HEK293 (cell line): ENCODE data around the gene NSUN4.

Experiments used
- CTCF ChIA-PET: fragments of 350-600 bp; formaldehyde crosslinking; extraction: SDS; loops from one replicate; lab custom pipeline; 2021; ENCODE audit warnings: antibody characterized with exemption; lab: Yijun Ruan, JAX
- POLR2A ChIA-PET: fragments of 300-600 bp; formaldehyde crosslinking; extraction: SDS; loops from one replicate; lab custom pipeline; 2020; ENCODE audit warnings: antibody characterized with exemption, inconsistent platforms; lab: Yijun Ruan, JAX
- H3K27ac ChIP-seq: fragments of 200-500 bp; sonication (Bioruptor generic); 2 replicates; pipeline ENCODE4 v1.5.1; 2014; ENCODE audit warnings: low read depth, low read length, control low read depth, inconsistent platforms; ENCODE audit errors: extremely low read depth
- H3K36me3 ChIP-seq, 2 experiments: fragments of 200-500 bp in 1 of 2; sonication (Bioruptor generic) in 1 of 2; 1 replicate in 1 of 2; 2 replicates in 1 of 2; pipeline ENCODE4 v1.5.1; 2014 to 2017; ENCODE audit warnings: inconsistent platforms in 2 of 2, low read length in 2 of 2; ENCODE audit not compliant: control insufficient read depth in 2 of 2, insufficient read depth in 1 of 2
- H3K4me1 ChIP-seq: fragments of 200-500 bp; sonication (Bioruptor generic); 2 replicates; pipeline ENCODE4 v1.5.1; 2014; ENCODE audit warnings: mild to moderate bottlenecking, low read length, inconsistent platforms; ENCODE audit not compliant: control insufficient read depth, insufficient read depth
- H3K4me3 ChIP-seq: 2 replicates; pipeline ENCODE4 v1.5.1; 2011; ENCODE audit warnings: low read depth, mild to moderate bottlenecking, control low read depth, low read length, moderate library complexity
- H3K9me3 ChIP-seq: fragments of 200-500 bp; sonication (Bioruptor generic); 2 replicates; pipeline ENCODE4 v1.5.1; 2014; ENCODE audit warnings: low read depth, low read length, inconsistent platforms; ENCODE audit not compliant: control insufficient read depth, insufficient read depth
- FEZF1 ChIP-seq: fragments of 450-650 bp; formaldehyde crosslinking; IDR thresholded peaks from 2 replicates; pipeline ENCODE4 v1.5.1; 2016; ENCODE audit warnings: missing biosample characterization, missing genetic modification characterization
- IKZF3 ChIP-seq: fragments of 450-650 bp; IDR thresholded peaks from 2 replicates; pipeline ENCODE4 v1.5.0; 2018; ENCODE audit warnings: missing biosample characterization, mild to moderate bottlenecking, missing genetic modification characterization, moderate library complexity
- KLF1 ChIP-seq: fragments of 450-650 bp; formaldehyde crosslinking; IDR thresholded peaks from 2 replicates; pipeline ENCODE4 v1.5.1; 2016; ENCODE audit warnings: missing biosample characterization, missing genetic modification characterization
- PATZ1 ChIP-seq: fragments of 450-650 bp; formaldehyde crosslinking; IDR thresholded peaks from 2 replicates; pipeline ENCODE4 v1.5.1; 2016; ENCODE audit warnings: missing biosample characterization, missing genetic modification characterization
- SP7 ChIP-seq: fragments of 450-650 bp; formaldehyde crosslinking; IDR thresholded peaks from 2 replicates; pipeline ENCODE4 v1.5.1; 2016; ENCODE audit warnings: missing biosample characterization, missing genetic modification characterization
- ZBTB20 ChIP-seq: fragments of 450-650 bp; formaldehyde crosslinking; IDR thresholded peaks from 2 replicates; pipeline ENCODE4 v1.5.1; 2016; ENCODE audit warnings: missing biosample characterization, missing genetic modification characterization
- ZBTB6 ChIP-seq: fragments of 450-650 bp; formaldehyde crosslinking; IDR thresholded peaks from 2 replicates; pipeline ENCODE4 v1.5.1; 2017; ENCODE audit warnings: missing biosample characterization, missing genetic modification characterization
- ZEB2 ChIP-seq: fragments of 450-650 bp; formaldehyde crosslinking; IDR thresholded peaks from 2 replicates; pipeline ENCODE4 v1.5.1; 2016; ENCODE audit warnings: missing biosample characterization, missing genetic modification characterization
- ZIC2 ChIP-seq: fragments of 450-650 bp; formaldehyde crosslinking; IDR thresholded peaks from 2 replicates; pipeline ENCODE4 v1.5.1; 2016; ENCODE audit warnings: missing biosample characterization, missing genetic modification characterization
- ZNF10 ChIP-seq: fragments of 450-650 bp; formaldehyde crosslinking; IDR thresholded peaks from 2 replicates; pipeline ENCODE4 v1.5.1; 2017; ENCODE audit warnings: missing biosample characterization, missing genetic modification characterization
- ZNF157 ChIP-seq: fragments of 450-650 bp; formaldehyde crosslinking; IDR thresholded peaks from 2 replicates; pipeline ENCODE4 v1.5.1; 2016; ENCODE audit warnings: missing biosample characterization, missing genetic modification characterization
- ZNF169 ChIP-seq: fragments of 450-650 bp; formaldehyde crosslinking; IDR thresholded peaks from 2 replicates; pipeline ENCODE4 v1.5.1; 2016; ENCODE audit warnings: missing biosample characterization, missing genetic modification characterization
- ZNF184 ChIP-seq: fragments of 450-650 bp; IDR thresholded peaks from 2 replicates; pipeline ENCODE4 v1.5.1; 2018; ENCODE audit warnings: missing biosample characterization, mild to moderate bottlenecking, missing genetic modification characterization
- ZNF223 ChIP-seq: fragments of 450-650 bp; formaldehyde crosslinking; IDR thresholded peaks from 2 replicates; pipeline ENCODE4 v1.5.1; 2016; ENCODE audit warnings: missing biosample characterization, missing genetic modification characterization
- ZNF335 ChIP-seq: fragments of 450-650 bp; formaldehyde crosslinking; conservative IDR thresholded peaks from 2 replicates; pipeline ENCODE4 v1.5.1; 2016; ENCODE audit warnings: missing biosample characterization, missing genetic modification characterization
- ZNF37A ChIP-seq: fragments of 450-650 bp; IDR thresholded peaks from 2 replicates; pipeline ENCODE4 v1.5.1; 2018; ENCODE audit warnings: missing biosample characterization, missing genetic modification characterization
- ZNF394 ChIP-seq: fragments of 450-650 bp; formaldehyde crosslinking; IDR thresholded peaks from 2 replicates; pipeline ENCODE4 v1.5.1; 2016; ENCODE audit warnings: missing biosample characterization, missing genetic modification characterization, mild to moderate bottlenecking, moderate library complexity, borderline replicate concordance
- ZNF585B ChIP-seq: fragments of 450-650 bp; formaldehyde crosslinking; IDR thresholded peaks from 2 replicates; pipeline ENCODE4 v1.5.1; 2016; ENCODE audit warnings: missing biosample characterization, missing genetic modification characterization
- ZNF596 ChIP-seq: fragments of 450-650 bp; IDR thresholded peaks from 2 replicates; pipeline ENCODE4 v1.5.0; 2018; ENCODE audit warnings: missing biosample characterization, mild to moderate bottlenecking, missing genetic modification characterization, moderate library complexity
- ZNF610 ChIP-seq: fragments of 450-650 bp; formaldehyde crosslinking; IDR thresholded peaks from 2 replicates; pipeline ENCODE4 v1.5.1; 2016; ENCODE audit warnings: missing biosample characterization, missing genetic modification characterization, borderline replicate concordance
- ZNF747 ChIP-seq: fragments of 450-650 bp; formaldehyde crosslinking; IDR thresholded peaks from 2 replicates; pipeline ENCODE4 v1.5.1; 2016; ENCODE audit warnings: missing biosample characterization, missing genetic modification characterization
- ZSCAN30 ChIP-seq: fragments of 450-650 bp; IDR thresholded peaks from 2 replicates; pipeline ENCODE4 v1.5.1; 2018; ENCODE audit warnings: missing biosample characterization, mild to moderate bottlenecking, missing genetic modification characterization, moderate library complexity
- TF ChIP-seq, protein P1 (sequence below): fragments of 450-650 bp; formaldehyde crosslinking; optimal IDR thresholded peaks from 2 replicates; pipeline ENCODE3; 2016; ENCODE audit warnings: missing biosample characterization, mild to moderate bottlenecking, missing genetic modification characterization
- TF ChIP-seq, protein P2 (sequence below): fragments of 450-650 bp; formaldehyde crosslinking; IDR thresholded peaks from 2 replicates; pipeline ENCODE4 v1.5.1; 2016; ENCODE audit warnings: missing biosample characterization, missing genetic modification characterization
- TF ChIP-seq, protein P3 (sequence below): fragments of 450-650 bp; formaldehyde crosslinking; IDR thresholded peaks from 2 replicates; pipeline ENCODE4 v1.5.1; 2017; ENCODE audit warnings: missing biosample characterization, missing genetic modification characterization
- TF ChIP-seq, protein P4 (sequence below): fragments of 450-650 bp; formaldehyde crosslinking; IDR thresholded peaks from 2 replicates; pipeline ENCODE4 v1.5.1; 2016; ENCODE audit warnings: missing biosample characterization, missing genetic modification characterization, borderline replicate concordance

Gene NSUN4

DNA sequence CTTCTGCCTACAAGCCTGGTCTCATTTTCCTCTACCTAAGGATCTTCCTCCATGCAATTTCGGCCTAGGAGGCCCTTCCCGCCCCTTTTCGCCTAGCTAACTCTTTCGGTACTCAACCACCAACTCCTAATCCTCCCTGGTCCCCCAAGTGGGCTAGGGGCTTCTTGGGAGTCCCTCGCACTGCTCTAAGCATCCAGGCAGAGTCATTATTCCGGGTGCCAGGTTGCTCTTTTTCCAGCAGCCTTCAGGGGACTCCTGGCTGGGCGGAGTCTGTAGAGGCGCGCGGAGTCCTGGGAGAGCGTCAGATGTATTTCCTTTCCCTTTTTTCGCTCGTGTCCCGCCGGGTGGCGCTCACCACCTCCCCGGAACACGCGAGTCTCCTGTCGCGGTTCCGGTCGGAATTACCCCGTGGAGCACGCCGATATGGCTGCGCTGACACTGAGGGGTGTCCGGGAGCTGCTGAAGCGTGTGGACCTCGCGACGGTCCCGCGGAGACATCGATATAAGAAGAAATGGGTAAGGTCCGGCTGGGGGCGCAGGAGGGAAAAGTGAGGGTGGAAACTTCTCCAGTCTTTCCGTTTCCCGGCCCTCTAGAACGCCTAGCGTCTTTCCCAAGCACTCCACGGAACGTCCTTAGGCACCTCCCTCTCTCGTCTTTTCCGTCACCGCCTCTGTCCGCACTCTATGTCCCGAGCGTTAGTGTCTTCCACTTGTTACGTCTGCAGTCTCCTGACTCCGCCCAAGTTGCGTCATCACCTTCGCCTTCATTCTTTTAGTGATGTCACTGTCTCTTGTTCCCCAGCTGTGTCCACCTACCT is at the start of gene NSUN4:
Gene NSUN4 (plus strand): TSS at position 404 of the 818 bp plus-strand sequence. CDS start 20 bp downstream, at position 424.
- H3K9me3 ChIP-seq = no peaks in the 10 kb centered on the region
- peaks cover 0 to 39% of the 10 kb centered on the region in 2 experiments; a peak in 2 of 3 replicates for H3K36me3 ChIP-seq
- no peaks in the 10 kb centered on the region; the same call in none of the 2 replicates for H3K4me1 ChIP-seq
- peak within 1 kb of the TSS; percentile 81 for H3K27ac ChIP-seq
- ChIA-PET POLR2A (interaction anchor here (0.6 to 2.2 kb wide), 10 partner anchors 9 to 819 kb away, joined by 3 to 24 read pairs (median 4); partner anchors contain the start of genes LRRC41, PRDX1 and UQCRH), CTCF (interaction anchor here (0.5 to 2.1 kb wide), 17 partner anchors 10 to 364 kb away, joined by 3 to 10 read pairs (median 4); partner anchors contain the start of genes LRRC41 and UQCRH)
- H3K4me3 ChIP-seq = peak within 1 kb of the TSS; percentile 78
- 0 out of 2 replicates have a peak, but pooled peaks have one; percentile 5 for TF ChIP-seq ZNF585B (tag by site-specific recombination)
- TF ChIP-seq ZNF37A (tag by site-specific recombination) = no peak
- TF ChIP-seq ZNF610 (tag by site-specific recombination) = peak; percentile 89; the same call in 1 of the 2 replicates
- peak; percentile 65 for TF ChIP-seq ZIC2 (tag by site-specific recombination)
- TF ChIP-seq ZNF10 (tag by site-specific recombination) = 0 out of 2 replicates have a peak, but pooled peaks have one; percentile 45
- TF ChIP-seq ZSCAN30 (tag by site-specific recombination) = peak; percentile 99
- TF ChIP-seq KLF1 = peak; percentile 47; the same call in 1 of the 2 replicates
- peak; percentile 63 for TF ChIP-seq ZNF335
- 0 out of 2 replicates have a peak, but pooled peaks have one; percentile 20 for TF ChIP-seq ZNF596 (tag by site-specific recombination)
- no peak for TF ChIP-seq ZNF169 (tag by site-specific recombination)
- 0 out of 2 replicates have a peak, but pooled peaks have one; percentile 10 for TF ChIP-seq ZNF157 (tag by site-specific recombination)
- TF ChIP-seq, protein P1, sequence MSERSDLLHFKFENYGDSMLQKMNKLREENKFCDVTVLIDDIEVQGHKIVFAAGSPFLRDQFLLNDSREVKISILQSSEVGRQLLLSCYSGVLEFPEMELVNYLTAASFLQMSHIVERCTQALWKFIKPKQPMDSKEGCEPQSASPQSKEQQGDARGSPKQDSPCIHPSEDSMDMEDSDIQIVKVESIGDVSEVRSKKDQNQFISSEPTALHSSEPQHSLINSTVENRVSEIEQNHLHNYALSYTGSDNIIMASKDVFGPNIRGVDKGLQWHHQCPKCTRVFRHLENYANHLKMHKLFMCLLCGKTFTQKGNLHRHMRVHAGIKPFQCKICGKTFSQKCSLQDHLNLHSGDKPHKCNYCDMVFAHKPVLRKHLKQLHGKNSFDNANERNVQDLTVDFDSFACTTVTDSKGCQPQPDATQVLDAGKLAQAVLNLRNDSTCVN (tag by site-specific recombination) = peak; percentile 78
- peak; percentile 85; the same call in 1 of the 2 replicates for TF ChIP-seq ZNF184 (tag by site-specific recombination)
- TF ChIP-seq FEZF1 (tag by site-specific recombination) = peak; percentile 93
- peak; percentile 55 for TF ChIP-seq ZBTB20 (tag by site-specific recombination)
- TF ChIP-seq, protein P2, sequence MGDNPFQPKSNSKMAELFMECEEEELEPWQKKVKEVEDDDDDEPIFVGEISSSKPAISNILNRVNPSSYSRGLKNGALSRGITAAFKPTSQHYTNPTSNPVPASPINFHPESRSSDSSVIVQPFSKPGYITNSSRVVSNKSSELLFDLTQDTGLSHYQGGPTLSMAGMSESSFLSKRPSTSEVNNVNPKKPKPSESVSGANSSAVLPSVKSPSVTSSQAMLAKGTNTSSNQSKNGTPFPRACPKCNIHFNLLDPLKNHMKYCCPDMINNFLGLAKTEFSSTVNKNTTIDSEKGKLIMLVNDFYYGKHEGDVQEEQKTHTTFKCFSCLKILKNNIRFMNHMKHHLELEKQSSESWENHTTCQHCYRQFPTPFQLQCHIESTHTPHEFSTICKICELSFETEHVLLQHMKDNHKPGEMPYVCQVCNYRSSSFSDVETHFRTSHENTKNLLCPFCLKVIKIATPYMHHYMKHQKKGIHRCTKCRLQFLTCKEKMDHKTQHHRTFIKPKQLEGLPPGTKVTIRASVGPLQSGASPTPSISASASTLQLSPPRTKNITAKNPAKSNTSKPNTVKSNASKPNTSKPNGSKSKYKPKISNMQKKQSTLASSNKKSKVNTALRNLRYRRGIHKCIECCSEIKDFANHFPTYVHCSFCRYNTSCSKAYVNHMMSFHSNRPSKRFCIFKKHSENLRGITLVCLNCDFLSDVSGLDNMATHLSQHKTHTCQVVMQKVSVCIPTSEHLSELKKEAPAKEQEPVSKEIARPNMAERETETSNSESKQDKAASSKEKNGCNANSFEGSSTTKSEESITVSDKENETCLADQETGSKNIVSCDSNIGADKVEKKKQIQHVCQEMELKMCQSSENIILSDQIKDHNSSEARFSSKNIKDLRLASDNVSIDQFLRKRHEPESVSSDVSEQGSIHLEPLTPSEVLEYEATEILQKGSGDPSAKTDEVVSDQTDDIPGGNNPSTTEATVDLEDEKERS (tag by site-specific recombination) = peak; percentile 90; the same call in 1 of the 2 replicates
- 0 out of 2 replicates have a peak, but pooled peaks have one; percentile 57 for TF ChIP-seq ZBTB6 (tag by site-specific recombination)
- peak; percentile 75 for TF ChIP-seq PATZ1 (tag by site-specific recombination)
- TF ChIP-seq SP7 (tag by site-specific recombination) = peak; percentile 85
- TF ChIP-seq ZEB2 (tag by site-specific recombination) = peak; percentile 94
- peak; percentile 95 for TF ChIP-seq IKZF3
- peak; percentile 11 for TF ChIP-seq ZNF394 (tag by site-specific recombination)
- TF ChIP-seq, protein P3, sequence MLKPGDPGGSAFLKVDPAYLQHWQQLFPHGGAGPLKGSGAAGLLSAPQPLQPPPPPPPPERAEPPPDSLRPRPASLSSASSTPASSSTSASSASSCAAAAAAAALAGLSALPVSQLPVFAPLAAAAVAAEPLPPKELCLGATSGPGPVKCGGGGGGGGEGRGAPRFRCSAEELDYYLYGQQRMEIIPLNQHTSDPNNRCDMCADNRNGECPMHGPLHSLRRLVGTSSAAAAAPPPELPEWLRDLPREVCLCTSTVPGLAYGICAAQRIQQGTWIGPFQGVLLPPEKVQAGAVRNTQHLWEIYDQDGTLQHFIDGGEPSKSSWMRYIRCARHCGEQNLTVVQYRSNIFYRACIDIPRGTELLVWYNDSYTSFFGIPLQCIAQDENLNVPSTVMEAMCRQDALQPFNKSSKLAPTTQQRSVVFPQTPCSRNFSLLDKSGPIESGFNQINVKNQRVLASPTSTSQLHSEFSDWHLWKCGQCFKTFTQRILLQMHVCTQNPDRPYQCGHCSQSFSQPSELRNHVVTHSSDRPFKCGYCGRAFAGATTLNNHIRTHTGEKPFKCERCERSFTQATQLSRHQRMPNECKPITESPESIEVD = no peak
- no peak for TF ChIP-seq ZNF747
- no peak for TF ChIP-seq ZNF223
- TF ChIP-seq, protein P4, sequence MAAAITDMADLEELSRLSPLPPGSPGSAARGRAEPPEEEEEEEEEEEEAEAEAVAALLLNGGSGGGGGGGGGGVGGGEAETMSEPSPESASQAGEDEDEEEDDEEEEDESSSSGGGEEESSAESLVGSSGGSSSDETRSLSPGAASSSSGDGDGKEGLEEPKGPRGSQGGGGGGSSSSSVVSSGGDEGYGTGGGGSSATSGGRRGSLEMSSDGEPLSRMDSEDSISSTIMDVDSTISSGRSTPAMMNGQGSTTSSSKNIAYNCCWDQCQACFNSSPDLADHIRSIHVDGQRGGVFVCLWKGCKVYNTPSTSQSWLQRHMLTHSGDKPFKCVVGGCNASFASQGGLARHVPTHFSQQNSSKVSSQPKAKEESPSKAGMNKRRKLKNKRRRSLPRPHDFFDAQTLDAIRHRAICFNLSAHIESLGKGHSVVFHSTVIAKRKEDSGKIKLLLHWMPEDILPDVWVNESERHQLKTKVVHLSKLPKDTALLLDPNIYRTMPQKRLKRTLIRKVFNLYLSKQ = no peak
